Hematopoietic multipotent progenitor cell treated with erythropoietin and hydrocortisone succinate and interleukin-3 and kit ligand, for 17 days (in vitro differentiated cells): ENCODE results near the gene HS6ST2.

Source experiments
- DNase-seq: peaks from one replicate; pipeline ENCODE4 v3.0.0-alpha.2; 2015; ENCODE audit warnings: low spot score

Gene HS6ST2

DNA sequence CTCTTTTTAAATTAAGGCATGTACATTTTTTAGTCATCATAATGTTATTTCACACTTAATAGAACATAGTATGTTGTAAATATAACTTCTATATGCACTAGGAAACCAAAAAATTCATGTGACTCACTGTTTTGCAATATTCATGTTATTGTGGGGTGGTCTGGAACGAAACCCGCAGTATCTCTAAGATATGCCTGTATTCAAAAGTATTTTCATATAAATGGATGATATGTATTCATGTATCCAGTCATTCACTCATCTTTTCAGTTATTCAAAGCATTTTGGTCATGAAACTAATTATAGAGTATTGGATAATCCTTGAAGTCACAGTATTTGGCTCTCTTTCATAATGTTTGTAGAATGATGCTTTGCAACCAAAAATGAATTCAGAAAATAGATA, 168.1 kb downstream of the HS6ST2 start:
- no peak for DNase-seq

DNA sequence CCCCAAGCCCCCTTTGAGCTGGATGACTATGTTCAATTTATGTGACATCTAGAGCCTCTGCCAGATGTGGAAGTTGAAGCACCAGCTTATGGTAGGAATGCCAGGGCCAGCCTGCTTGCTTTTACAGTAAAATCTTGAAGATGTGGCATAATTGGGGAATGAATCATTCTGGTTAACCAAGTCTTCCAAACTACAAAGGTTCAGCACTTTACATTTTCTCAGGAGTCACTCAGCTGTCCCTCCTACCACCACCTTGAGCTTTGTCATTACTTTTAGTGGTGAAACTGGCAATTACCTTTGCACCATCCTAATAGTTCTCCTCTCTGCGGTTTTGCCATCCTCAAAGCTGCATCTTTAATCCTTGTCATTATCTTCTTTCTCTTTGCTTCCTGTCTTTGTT, 172.2 kb downstream of the HS6ST2 start:
- no peak for DNase-seq

DNA sequence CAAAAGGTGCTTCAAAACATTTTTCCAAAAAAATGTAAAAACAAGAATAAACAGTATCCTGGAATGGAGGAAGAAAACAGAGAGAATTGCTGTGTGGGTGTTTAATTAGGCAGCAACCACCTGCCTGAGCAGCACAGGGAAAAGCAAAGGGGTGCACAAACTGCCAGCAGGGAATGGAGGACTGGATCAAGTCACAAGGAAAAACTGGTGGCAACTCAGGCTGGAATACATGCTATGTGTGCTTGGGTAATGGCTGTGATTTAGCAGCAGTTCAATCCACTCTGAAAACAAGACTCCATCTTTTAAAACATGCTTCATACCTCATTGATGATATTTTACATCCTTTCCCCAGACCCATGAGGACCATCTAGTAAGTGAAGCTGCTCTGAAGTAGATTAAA, 179.5 kb downstream of the HS6ST2 start:
- no peak for DNase-seq

DNA sequence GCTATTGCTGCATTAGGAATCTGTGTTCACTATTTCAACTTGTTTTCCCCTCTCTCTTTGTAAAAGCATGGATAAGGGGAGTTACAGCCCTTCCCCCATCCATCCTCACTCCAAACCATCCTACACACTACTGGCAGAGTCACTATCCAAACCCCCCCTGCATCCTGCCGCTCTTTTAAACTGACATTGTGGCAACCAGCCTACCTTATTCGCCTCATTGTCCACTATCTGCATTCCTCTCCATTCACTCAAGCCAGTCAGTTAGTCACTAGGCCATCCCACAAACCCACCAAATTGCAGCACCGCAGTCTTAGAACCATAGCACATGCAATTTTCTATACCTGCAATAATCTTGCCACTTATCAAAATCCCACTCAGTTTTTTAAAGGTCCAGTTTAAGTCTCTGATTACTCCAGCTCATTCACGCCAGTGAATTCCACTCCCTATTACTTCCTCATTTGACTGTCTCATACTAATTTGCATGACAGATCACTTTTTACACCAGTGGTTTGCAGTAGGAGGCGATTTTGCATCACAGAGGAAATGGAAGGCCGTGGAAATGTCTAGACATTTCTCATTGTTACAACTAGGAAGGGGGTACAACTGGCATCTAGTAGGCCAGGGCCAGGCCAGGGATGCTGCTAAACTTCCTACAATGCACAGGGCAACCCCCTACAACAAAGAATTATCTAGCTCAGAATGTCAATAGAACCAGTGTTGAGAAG, 181.8 kb downstream of the HS6ST2 start:
- DNase-seq, result no peak

DNA sequence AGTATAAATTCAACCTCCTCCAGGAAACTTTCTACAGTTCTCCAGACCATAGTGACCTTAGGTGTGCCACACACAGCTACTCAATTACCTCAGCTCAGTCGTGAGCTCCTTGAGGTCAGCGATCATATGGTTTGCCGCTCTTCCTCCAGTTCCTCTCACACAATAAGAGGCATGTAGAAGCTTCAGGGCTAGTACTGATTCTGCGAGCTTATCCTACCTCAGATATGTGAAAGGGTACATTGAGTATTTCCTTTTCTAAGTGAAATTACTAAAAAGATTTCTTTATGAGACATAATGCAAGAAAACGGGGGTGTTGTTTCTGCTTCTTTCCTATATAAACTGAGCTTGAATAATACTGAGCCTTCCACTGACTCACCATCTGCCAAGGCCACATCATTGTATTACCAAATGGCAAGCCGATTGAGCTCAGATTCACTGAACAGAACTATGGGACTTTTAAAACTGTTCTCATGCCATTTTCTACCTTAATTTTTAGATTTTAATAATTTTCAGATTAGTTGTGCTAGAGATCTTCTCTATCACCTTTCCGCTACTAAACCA, 183.1 kb downstream of the HS6ST2 start:
- no peak for DNase-seq

DNA sequence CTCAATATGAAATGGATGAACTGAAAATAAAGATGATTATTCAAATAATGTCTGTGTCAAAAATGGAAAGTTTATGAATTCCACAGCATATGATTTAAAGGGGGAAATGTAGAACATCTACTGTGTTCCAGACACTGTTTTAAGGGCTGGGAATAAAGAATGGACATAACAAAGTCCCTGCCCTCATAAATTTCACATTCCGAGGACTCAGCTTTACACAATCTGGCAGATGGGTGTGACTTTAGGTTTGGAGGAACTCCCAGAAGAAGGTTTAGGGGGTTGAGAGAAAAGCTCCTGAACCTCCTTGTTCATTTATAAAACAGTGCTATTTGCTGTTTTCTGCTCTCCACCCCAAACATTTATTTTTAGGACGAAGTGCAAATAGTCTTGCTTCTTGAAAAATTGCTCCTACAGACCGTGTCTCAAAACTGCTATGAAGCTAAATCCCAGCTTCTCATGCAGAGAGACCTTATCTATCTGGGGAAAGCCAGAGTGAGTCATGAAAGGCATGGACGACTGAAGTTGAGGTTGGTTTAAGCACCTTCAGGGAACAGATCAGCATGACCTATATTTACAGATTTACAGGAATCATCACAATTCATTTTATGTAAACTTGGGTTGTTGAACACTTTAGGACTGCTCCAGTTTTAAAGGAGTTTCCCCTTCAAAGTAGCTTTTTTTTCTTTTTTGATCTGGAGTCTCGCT, 184.3 kb downstream of the HS6ST2 start:
- DNase-seq, result no peak

DNA sequence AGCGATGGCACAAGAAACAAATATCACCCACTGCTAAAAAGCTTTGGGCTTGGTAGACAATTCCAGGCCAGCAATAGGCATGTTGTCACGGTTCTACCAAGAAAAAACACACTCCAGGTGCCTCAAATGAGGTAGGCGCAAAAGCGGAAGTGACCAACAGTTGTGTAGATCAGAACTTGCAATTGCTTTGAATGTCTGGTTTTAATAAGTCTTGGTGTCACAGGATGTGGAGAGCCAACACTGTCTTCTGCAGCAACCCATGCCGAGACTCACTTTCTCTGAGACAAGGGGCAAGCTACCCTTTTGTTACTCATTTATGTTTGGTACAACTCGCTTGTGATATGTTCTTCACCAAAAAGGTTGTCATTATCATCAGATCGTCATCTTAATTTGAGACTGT, 188.8 kb downstream of the HS6ST2 start:
- no peak for DNase-seq

DNA sequence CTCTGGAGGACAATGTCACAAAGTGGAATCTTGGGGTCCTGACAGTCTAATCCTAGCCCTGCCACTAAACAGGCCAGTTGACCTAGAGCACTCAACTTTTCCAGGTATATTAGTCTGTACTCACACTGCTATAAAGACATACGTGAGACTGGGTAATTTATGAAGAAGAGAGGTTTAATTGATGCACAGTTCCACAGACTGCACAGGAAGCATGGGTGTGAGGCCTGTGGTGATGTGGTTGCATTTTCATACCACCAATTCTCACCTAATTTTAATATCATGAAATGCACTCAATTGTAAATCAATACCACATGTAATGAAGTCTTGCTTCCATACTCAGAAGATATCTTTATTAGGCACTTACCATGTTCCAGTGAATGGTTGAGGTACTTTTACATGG, 192.0 kb downstream of the HS6ST2 start:
- DNase-seq, result no peak

DNA sequence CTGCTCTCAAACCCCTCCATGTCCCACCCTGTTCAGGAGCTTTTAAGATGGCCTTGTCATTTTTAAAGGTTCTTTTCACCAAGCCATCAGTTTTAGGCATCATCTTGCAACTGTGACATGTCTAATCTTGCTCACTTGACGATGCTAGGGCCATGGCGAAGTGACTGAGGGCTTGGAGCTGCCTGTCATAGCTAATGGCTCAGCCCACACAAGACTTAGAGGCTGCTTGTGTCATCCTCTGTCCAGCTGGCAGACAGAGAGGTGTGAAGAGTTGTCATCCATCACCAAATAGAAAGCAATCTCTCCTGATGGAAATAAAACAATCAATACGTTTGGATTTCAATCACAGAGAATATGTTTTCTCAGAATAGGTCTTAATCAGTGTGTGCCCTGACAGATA, 194.9 kb downstream of the HS6ST2 start:
- no peak for DNase-seq

DNA sequence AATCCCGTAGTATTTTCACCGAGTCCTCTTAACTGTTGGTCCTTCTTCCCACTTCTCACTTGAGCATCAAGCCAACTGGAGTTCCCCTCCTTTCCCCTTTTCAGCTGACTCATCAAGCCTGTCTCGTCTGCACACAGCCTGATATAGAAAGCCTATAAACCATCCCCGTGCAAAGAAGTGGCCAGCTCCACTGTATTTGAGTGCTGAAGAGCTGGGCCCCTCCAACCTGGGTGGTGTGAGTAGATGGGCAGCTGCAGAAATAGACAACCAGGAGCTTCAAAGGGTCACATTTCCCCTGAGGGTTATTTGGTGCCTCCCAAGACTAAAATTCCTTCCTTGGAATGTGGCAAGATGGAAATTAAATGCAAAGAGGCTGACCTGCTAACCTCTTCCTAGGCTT, 199.7 kb downstream of the HS6ST2 start:
- DNase-seq, result no peak

DNA sequence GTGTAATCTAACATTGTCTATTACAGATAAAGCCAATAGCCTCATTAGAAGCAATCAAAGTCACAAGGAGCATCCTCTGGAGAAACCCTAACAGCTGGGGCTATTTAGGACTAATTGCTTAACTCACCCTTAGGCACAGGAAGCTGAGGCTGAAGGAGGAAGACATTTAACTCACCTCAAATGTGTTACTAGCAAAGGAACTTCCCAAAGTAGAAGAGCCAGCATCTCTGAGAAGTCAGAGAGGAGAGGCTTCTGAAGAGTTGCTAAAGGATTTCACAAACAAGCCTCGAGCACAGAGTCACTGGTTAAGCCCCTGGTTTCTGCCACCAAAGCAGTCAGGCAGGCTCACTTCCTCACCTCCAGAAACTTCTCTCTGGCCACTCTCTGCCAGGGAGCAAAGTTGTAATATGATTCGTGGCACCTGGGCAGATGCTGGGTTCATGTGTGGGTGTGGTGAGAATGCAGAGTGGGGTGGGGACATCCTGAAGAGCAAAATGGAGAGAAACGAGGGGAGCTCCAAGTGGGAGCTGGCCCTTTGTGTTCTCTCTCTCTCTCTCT, 201.3 kb downstream of the HS6ST2 start:
- DNase-seq, result no peak

DNA sequence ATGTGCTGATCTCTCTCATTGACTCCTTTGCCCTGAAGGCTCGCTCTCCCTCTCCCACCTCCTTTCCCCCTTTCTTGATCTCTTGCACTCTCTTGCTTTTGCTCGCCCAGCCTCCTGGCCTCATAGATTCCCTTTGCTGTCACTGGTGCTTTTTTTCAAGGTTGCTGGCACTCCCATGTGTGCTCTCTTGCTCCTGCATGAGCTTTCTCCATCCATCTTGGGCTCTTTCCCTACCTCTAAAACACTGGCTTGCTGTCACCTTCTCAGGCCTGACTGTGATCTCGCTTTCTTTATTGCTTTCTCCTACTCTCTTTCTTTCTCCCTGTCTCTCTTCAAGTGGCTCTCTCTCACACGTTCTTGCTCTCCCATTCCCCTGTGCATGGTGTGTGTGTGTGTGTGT, 202.0 kb downstream of the HS6ST2 start:
- DNase-seq, result no peak

DNA sequence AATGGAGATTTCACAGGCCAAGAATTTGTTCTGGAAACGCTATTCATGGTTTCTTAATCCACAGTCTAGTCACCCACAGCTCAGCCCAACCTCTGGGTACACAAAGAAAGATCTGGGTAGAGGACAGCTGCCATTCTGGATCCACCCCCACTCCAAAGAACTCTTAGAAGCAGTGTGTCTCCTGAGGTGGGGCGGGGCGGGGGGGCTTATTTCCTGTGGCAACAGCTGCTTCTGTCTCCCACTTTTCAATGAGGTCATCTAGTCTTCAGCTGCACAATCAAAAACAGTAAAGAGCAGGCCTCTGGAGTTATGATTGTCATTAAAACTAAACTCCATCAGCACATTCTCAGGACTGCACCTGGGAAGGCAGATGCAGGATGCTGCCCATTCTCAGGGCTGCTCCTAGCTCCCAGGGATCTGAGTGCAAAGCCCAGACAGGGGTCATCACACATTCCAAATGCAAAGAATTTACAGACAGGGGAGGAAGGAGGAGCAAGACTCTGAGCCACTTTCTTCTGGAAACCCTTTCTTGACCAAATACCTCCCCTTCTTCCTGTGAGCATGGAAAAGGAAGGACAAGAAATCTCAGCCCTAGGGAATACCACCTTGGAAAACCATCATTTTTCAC, 207.3 kb downstream of the HS6ST2 start:
- DNase-seq, result no peak

DNA sequence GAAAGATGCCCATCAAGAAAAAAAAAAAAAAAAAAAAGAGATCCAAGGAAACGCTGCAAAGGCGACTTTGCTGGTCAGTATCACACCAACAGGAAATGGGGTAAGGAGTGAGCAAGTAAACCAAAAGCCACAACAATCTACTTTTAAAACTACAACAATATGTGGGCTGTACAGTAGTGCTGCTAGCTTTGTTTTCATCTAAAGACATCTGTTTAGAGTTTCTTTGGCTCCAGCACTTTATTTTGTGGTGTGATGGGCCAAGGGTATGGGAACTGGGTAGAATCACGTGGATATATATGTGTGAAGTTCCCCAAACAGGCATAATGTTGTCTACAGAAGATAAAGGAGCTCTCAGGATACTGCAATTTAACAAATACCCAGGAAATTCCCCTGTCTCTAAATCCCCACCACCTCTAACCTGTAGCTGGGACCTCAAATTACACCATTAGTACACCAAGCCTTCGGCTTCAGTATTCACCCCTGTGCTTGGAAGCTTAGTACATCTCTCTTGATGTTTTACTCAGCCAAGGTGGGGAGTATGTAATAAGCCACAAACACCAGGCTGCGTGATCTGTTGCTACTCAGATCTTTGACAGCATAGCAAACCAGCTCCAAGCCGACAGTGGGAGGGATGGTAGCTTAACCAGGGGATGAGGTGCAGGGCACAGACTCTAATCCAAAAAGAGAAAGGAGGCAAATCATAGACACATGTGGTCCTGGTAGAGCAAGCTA, 207.9 kb downstream of the HS6ST2 start:
- DNase-seq, result no peak

DNA sequence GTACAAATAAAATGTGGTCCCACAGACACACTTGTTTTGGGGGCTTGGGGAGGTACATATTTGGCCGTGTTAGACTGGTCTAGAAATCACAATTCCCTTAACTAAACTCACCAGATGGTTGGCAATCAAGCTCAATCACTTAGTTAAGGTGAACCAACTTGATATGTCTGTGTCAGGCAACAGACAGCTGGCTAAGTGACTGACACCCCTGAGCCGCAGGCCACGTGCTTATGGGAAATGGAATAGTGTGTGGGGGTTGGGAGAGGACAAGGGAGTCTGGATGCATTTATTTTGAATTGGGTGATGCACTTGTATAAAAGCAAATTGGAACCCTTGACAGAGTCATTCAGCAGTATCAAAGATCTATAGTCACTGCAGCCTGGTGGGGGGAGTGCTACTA, 209.0 kb downstream of the HS6ST2 start:
- no peak for DNase-seq

DNA sequence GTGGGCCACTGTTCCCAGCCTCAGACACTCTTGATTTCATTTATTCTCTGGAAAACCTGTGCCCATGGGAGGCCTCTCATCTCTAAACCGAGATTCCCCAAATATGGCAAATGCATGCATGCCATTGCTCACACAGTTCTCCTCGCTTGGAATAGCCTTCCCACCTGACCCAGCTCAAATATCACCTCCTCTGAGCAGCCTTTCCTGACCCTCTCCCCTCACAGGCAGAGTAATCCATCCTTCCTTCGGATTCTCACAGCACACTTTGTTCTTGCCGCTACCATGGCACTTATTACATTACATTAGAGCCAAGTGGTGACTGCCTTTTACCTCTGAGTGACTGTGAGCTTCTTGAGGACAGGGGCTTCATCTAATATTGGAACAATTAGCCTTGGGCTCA, 209.5 kb downstream of the HS6ST2 start:
- no peak for DNase-seq

DNA sequence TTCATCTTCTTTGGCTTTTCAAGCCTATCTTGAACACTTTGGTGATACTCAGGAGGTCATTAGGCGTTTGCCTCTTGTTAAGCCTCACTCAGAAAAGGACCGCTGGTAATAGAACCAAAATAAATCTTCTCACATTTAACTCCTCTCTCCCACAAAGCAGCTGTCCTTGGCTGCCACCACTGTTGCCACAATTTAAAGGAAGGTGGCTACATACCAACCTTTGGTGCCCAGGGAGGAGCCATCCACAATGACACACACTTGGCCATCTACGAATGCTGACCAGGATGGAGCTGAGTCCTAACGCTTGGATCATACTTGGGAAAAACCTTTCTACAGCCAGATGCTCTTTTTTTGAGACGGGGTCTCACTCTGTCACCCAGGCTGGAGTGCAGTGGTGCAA, 210.2 kb downstream of the HS6ST2 start:
- no peak for DNase-seq

DNA sequence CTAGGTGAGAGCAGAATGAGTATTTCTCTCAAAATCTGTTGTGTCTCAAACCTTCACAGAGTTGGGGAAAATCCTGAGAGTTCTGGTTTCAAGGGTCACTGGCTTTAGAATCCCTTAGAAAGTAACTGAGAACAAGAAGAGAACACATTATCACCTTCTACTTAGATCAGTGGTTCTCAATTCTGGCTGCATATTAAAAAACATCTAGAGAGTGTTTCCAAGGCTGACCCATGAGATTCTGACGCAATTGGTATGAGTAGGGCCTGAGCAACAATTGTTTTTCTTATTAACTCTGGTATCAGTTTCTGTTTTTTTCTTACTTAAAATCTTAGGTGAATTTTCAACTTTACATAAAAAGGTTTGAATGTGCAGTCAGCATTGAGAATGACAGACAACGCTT, 212.8 kb downstream of the HS6ST2 start:
- DNase-seq, result no peak

DNA sequence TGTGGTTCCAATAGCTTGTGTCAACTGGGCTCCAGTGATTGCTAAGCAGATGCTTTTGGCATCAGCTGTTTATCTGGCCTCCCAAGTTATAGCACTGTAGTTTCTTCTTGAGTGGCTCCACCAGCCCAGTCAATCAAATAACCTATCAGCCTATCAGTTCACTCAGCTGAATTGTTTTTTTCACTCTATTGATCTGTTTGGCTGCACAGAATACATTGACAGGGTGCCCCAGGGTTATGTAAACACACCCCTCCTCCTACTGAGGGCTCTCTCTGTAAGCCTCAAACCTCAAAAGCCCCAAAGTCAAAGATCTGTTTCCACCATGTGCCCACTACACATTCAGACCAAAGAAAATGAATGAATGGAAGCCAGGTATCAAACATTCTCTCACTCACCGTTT, 214.0 kb downstream of the HS6ST2 start:
- DNase-seq, result no peak

DNA sequence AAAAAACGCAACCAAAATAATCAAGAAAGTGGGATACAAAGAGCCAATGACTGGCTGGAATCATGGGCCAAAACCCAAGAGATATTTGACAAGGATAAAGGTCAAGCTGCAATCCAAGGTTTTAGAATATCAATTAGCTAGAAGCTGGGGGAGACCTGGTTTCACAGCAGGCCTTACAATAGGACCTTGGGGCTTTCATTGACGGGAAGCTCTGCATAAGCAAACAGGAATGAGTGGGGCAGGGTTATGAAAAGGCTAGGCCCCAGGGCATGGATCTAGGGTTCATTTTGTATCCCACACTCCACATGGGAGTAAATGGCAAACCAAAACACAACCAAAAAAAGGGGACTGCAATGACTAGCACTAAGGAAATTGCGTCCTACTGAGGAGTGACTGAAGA, 215.3 kb downstream of the HS6ST2 start:
- no peak for DNase-seq

DNA sequence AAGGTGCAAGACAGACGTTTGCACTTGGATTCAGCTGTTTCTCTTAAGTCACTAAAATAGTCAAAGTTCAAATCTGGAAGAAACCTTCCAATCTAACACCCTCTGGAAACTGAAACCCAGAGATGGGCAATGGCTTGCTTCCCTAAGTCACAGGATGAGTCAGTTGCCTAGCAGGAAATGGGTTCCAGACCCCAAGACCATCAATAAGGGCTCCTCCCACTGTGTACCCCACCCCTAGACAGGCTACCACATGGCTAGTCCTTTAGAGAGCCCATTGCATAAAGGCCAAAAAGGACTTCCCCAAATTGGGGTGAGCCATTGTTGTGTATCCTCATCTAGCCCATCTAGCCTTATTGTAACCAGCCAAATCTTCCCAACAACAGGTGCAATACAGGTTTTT, 216.2 kb downstream of the HS6ST2 start:
- no peak for DNase-seq

DNA sequence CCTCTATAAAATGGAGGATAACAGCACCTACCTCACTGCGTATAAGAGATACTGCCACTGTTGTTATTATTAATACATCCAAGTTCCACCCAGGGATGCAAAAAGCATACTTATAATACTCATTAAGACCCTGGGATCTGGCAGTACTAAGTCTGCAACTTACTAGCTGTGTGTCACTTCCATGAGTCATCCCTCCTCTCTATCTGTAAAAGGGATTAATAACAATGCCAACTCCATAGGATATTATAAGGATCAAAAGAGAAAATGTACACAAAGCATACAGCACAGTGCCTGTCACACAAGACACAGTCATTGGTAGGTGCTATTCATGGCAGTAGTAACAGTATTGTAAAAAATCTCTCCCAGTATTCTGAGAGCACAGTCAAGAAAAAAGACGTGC, 216.7 kb downstream of the HS6ST2 start:
- no peak for DNase-seq
